GM10847 (cell line): ENCODE data around the gene RIPK3.

ENCODE experiments used
- POLR2A ChIP-seq: IDR thresholded peaks from 2 replicates; pipeline ENCODE4 v1.6.1; 2011; ENCODE audit not compliant: insufficient read length; ENCODE audit errors: extremely low read depth

RIPK3 gene

GRCh38 chr14:24317141-24317928 lies 22.5 kb downstream of the RIPK3 start:
- TF ChIP-seq POLR2A = no peak

DNA sequence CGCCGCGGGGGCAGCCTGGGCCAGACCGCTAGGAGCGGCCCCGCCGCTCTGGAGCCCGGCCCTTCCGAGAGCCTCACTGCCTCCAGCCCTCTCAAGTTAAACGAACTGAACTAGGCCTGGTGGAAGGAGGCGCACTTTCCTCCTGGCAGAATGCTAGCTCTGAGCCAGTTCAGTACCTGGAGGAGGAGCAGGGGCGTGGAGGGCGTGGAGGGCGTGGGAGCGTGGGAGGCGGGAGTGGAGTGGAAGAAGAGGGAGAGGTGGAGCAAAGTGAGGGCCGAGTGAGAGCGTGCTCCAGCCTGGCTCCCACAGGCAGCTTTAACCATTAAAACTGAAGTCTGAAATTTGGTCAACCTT lies 23.2 kb downstream of the RIPK3 start:
- no peak for TF ChIP-seq POLR2A

GRCh38 chr14:24315807-24316596 lies 23.8 kb downstream of the RIPK3 start:
- no peak for TF ChIP-seq POLR2A

DNA sequence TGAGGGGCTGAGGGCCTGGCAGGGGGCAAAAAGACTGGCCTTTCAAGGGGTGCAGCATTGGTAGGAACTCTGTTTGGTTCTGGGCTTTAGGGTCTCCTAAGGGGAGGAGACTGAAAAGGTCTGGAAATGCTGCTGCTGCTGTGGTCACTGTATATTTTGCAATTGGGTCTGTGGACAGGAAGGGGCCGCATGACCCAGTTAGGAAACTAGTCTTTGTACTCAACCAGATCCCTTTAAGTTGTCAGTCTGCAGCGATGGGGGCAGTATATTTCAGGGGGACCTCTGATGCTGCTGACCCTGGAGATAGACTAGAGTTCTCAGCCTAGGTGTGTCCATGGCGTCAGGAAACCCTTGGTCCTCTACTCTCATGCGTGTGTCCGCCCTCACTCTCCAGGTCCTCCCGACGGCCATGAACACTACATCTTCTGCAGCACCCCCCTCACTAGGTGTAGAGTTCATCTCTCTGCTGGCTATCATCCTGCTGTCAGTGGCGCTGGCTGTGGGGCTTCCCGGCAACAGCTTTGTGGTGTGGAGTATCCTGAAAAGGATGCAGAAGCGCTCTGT lies 24.5 kb downstream of the RIPK3 start:
- no peak for TF ChIP-seq POLR2A

DNA sequence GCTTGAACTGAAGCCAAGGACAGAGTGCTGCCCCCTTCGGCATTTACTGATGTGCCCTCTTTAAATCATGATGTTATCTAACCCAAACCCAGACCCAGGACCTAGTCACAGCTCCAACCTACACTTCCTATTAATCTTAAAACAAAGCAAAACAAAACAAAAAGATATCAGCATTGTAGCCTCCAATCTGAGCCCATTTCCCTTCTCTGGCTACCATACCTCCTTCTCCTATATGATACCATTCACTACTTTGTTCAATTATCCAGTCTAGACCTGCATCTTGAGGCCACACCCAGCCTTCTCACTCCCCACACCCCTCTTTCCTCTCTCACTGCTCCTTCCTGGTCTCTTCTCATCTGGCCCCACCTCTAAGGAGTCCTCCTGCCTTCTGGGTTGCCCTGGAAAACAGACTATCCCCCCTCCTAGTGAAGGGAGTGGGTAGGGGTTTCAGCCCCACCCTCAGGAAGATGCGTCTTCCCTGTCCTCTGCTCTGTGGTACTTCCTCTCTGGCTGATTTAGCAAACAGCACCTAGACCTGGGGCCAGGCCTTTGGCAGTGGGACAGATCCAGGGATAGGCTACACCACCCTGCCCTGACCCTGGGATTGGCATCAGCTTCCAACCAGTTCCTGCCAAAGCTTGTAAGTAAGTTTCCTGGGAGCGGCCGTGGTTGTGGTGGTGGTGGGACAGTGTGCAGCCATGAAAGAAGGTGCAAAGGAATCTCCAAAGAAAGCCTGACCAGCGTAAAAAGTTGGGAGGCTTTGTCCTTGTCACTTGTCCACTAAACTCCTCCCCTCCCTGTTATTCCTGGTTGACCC lies 25.2 kb downstream of the RIPK3 start:
- no peak for TF ChIP-seq POLR2A

DNA sequence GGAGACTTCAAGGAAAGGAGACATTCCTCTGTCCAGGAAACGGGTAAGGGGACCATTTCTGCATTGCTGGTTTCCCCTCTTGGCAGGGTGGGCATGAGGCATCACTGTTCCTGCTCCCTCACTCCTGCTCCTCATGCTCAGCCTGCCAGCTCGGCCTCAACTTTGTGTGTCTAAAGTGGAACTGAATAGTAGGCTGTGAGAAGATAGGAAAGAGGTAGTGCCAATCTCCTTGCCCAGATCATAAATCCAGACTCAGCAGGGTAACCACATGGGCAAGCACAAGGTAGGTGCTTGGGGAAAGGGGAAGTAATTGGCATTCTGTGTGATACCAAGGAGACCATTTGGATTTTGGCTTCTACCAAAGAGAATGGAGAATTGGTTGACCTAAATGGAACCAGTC lies 25.9 kb downstream of the RIPK3 start:
- TF ChIP-seq POLR2A = no peak

DNA sequence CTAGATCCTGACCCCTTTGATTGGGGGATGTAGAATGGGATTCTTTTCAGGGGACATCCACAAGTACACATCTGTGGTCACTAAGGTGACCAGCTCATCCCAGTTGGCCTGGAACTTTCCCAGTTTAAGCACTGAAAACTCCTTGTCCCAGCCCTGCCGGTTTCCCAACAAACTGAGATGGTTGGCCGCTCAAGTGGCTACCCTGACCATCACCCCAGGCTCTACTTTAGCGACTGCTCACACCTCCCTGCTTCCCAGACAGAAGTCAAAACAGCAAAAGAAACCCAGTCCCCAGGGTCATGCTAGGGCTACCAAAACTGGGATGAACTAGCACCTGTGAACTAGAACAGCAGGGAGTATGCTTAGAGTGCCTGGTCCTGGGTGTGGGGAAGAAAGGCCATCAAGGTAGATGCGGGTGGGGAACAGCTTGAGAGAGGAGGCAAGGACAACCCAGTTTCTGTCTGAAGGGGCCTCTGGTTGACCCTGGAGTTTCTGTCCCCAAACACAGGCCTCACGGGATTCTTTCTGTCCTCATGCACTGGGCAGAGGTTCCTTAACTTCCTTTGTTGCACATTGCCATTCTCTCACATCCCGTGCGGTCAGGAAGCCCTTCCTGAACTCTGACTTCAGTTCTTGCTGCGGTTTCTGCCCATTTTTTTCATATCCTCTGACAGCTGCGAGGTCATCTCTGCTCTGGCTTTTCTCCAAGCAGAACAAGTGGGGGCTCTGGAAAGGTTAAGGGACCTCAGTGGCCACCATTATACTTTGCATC lies 26.9 kb downstream of the RIPK3 start:
- no peak for TF ChIP-seq POLR2A

DNA sequence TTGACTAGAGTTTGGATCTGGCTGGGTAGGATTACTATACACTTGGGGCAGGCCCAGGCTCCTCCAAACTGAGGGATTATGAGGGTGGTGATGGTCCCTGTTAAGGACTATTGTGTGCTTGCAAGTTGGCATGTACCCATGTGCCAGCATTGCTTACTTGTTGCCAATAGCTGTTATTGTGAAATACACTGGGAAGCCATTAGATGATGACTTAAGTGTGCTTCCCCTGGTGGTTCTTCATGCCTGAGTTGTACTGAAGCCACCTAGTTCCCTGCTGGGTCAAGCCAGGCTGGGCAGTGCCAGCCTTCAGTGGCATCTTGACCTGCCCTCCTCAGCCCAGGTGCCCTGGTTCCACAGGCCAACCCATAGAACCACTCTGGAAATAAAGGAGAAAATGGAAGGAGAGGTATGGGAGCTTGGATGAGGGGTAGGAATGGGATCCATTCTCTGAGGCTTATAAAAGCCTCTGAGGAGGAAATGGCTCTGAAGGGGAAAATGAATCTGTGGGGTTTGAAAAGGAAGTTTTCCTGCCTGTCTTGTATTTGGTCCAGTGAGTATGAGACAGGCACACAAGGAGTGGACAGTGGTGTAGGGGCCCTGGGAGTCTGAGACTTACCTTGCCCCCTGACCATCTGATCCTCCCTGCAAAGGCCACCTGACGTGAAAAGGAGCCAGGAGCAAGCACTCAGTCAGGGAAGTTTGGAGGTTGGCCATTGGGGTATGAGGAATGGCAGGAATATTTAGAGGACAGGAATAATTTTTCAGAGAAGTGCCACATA lies 27.8 kb downstream of the RIPK3 start:
- no peak for TF ChIP-seq POLR2A

DNA sequence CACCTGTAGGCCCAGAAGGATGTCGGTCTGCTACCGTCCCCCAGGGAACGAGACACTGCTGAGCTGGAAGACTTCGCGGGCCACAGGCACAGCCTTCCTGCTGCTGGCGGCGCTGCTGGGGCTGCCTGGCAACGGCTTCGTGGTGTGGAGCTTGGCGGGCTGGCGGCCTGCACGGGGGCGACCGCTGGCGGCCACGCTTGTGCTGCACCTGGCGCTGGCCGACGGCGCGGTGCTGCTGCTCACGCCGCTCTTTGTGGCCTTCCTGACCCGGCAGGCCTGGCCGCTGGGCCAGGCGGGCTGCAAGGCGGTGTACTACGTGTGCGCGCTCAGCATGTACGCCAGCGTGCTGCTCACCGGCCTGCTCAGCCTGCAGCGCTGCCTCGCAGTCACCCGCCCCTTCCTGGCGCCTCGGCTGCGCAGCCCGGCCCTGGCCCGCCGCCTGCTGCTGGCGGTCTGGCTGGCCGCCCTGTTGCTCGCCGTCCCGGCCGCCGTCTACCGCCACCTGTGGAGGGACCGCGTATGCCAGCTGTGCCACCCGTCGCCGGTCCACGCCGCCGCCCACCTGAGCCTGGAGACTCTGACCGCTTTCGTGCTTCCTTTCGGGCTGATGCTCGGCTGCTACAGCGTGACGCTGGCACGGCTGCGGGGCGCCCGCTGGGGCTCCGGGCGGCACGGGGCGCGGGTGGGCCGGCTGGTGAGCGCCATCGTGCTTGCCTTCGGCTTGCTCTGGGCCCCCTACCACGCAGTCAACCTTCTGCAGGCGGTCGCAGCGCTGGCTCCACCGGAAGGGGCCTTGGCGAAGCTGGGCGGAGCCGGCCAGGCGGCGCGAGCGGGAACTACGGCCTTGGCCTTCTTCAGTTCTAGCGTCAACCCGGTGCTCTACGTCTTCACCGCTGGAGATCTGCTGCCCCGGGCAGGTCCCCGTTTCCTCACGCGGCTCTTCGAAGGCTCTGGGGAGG lies 28.9 kb downstream of the RIPK3 start, which contains the start of gene LTB4R:
Gene LTB4R (plus strand): TSS at position 857 of the 959 bp plus-strand sequence. CDS start 4,150 bp downstream, outside the sequence.
- TF ChIP-seq POLR2A = peak; percentile 39

DNA sequence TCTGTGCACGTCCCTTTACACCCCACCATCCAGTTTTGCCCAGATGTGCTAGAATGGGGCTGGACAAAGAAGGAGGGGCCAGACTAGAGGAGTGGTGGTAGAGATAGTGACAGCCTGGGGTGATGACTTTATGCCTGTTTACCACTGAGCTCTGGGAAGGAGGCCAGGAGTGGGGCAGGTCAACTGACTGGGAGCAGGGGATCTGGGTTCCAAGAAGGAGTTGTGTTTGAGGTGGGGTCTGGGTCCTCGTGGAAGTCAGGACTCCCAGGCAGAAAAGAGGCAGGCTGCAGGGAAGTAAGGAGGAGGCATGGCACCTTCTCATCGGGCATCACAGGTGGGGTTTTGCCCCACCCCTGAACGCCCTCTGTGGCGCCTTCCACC lies 29.5 kb downstream of the RIPK3 start:
- no peak for TF ChIP-seq POLR2A

DNA sequence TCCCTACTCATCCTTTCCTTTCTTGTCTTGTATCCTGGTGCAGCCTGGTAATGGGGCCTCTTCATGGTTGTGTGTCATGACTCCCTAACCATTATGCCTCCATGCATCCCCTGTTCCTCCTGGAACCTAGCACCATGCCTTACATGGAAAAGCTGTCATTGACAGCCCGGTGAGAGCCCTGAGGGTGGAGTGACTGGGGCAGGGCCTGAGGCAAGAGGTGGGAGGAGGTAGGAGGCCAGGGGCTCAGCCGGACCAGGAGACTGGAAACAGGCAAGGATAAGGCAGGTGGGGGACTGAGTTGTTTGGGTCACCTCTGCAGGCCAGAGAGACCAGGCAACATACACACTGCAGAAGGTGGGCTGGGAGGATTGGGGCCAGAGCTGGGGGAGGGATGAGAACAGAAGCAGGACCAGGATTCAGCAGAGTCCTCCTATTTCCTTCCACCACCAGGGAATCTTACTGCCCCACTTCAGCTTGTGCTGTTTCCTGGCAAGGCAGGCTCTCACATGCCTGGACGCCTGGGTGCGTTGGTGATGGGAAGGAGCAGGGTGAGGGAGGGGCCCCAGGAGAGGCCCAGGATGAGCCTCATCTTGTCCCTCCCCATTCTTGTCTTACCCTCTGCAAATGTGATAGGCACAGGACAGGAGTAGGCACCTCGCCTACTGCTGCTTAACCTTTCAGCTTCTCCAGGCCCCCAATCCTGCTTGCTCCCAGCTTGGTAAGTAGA lies 30.1 kb downstream of the RIPK3 start, which contains the start of gene LTB4R2:
Gene LTB4R2 (plus strand): TSS at position 603 of the 727 bp plus-strand sequence. CDS start 525 bp downstream, outside the sequence.
- no peak for TF ChIP-seq POLR2A

DNA sequence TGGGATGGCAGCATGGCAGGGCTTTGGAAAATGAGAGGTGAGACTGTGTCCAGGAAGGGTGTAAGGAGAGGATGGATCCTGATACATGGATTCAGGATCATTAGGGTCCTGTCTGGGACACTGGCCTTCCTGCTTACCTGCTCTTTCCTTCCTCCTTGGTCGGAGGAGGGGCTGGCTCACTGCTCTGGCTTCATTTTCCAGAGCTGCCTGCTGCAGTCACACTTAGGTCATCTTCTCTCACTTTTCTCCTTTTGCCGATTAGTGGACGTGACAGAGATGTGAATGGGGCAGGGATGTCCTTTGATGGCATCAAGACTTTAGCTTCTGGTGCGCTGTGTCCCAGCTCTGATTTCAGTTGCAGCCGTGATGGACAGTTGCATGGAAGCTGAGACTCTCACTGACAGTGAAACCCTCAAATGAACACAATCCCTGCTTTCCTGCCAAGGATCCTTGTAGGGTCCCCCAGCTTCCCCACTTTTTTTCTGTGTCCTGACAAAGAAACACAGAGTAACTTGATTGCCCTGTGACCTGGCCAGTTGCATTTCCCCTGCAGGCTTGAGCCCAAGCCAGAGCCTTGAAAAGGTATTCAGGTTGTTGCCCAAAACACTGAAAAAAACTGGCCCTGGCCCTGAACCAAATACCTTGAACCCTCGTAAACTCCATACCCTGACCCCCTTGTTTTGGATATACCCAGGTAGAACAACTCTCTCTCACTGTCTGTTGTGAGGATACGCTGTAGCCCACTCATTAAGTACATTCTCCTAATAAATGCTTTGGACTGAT lies 31.3 kb downstream of the RIPK3 start:
- TF ChIP-seq POLR2A = no peak
